NB4 (cell line): ENCODE data around the gene HOXA5.

Source experiments
- CTCF ChIP-seq: IDR thresholded peaks from one replicate; pipeline ENCODE4 v1.5.1; 2012; ENCODE audit warnings: low read depth, low read length
- MYC ChIP-seq: IDR thresholded peaks from 2 replicates; pipeline ENCODE4 v1.6.1; 2011; ENCODE audit warnings: low read depth, low read length
- POLR2A ChIP-seq: IDR thresholded peaks from 2 replicates; pipeline ENCODE4 v1.6.1; 2011; ENCODE audit warnings: mild to moderate bottlenecking; ENCODE audit not compliant: insufficient read length; ENCODE audit errors: extremely low read depth

- no peak for TF ChIP-seq CTCF
- no peak for TF ChIP-seq POLR2A
- TF ChIP-seq MYC = no peak
These were observed 49.3 kb upstream of the HOXA5 start for GRCh38 chr7:27192546-27193334.
